SK-N-SH treated with all-trans-retinoic acid at 6 μM for 48 hours (cell line): Measurements from ENCODE around the gene NR2C2AP.
"Not testable (repeated sequence)": the region's sequence is repeated elsewhere in the genome, so short reads cannot be mapped to it uniquely, and the experiment has no call there.

ENCODE experiments used
- ATAC-seq: fragments of 200-7000 bp; cut with Tn5 transposase; 3 replicates; pipeline ENCODE4 v1.9.1; 2020; ENCODE audit warnings: mild to moderate bottlenecking, moderate library complexity
- ARNTL ChIP-seq: fragments of 450-650 bp; formaldehyde crosslinking; IDR thresholded peaks from 2 replicates; pipeline ENCODE4 v1.5.0; 2020; ENCODE audit warnings: low read depth, mild to moderate bottlenecking, moderate library complexity, borderline replicate concordance
- BACH2 ChIP-seq: fragments of 250-450 bp; sonication (Bioruptor Pico); IDR thresholded peaks from 2 replicates; pipeline ENCODE4 v1.9.0; 2021; ENCODE audit warnings: mild to moderate bottlenecking, borderline replicate concordance
- CSDC2 ChIP-seq: fragments of 250-450 bp; sonication (Bioruptor Pico); IDR thresholded peaks from 2 replicates; pipeline ENCODE4 v1.5.0; 2020; ENCODE audit warnings: mild to moderate bottlenecking, moderate library complexity
- CSRNP3 ChIP-seq: fragments of 250-450 bp; sonication (Bioruptor Pico); IDR thresholded peaks from 2 replicates; pipeline ENCODE4 v1.5.1; 2021; ENCODE audit warnings: mild to moderate bottlenecking, moderate library complexity
- ESRRG ChIP-seq: fragments of 250-450 bp; sonication (Bioruptor Pico); IDR thresholded peaks from 2 replicates; pipeline ENCODE4 v1.6.1; 2021; ENCODE audit warnings: mild to moderate bottlenecking
- GLIS3 ChIP-seq: fragments of 250-450 bp; sonication (Bioruptor Pico); IDR thresholded peaks from 2 replicates; pipeline ENCODE4 v1.5.0; 2020; ENCODE audit warnings: mild to moderate bottlenecking, moderate library complexity
- ISL1 ChIP-seq: fragments of 250-450 bp; sonication (Bioruptor Pico); IDR thresholded peaks from 2 replicates; pipeline ENCODE4 v2.1.2; 2022; ENCODE audit warnings: mild to moderate bottlenecking, moderate library complexity
- OSR1 ChIP-seq: fragments of 250-450 bp; sonication (Bioruptor Pico); IDR thresholded peaks from 2 replicates; pipeline ENCODE4 v1.8.0; 2022; ENCODE audit warnings: moderate library complexity, mild to moderate bottlenecking, inconsistent platforms
- PATZ1 ChIP-seq: fragments of 250-450 bp; sonication (Bioruptor Pico); IDR thresholded peaks from 2 replicates; pipeline ENCODE4 v1.8.0; 2020; ENCODE audit warnings: mild to moderate bottlenecking, moderate library complexity, borderline replicate concordance
- POU6F1 ChIP-seq: fragments of 250-450 bp; sonication (Bioruptor Pico); IDR thresholded peaks from 2 replicates; pipeline ENCODE4 v1.8.0; 2021; ENCODE audit warnings: low read depth, mild to moderate bottlenecking, moderate library complexity, borderline replicate concordance
- PPARA ChIP-seq: fragments of 250-450 bp; sonication (Bioruptor Pico); IDR thresholded peaks from 2 replicates; pipeline ENCODE4 v1.5.0; 2020; ENCODE audit warnings: mild to moderate bottlenecking, borderline replicate concordance
- RARB ChIP-seq: fragments of 250-450 bp; sonication (Bioruptor Pico); IDR thresholded peaks from 2 replicates; pipeline ENCODE4 v1.8.0; 2021; ENCODE audit warnings: mild to moderate bottlenecking, moderate library complexity
- SNAI2 ChIP-seq: fragments of 250-450 bp; sonication (Bioruptor Pico); IDR thresholded peaks from 2 replicates; pipeline ENCODE4 v1.5.0; 2020; ENCODE audit warnings: mild to moderate bottlenecking, moderate library complexity
- TCF4 ChIP-seq: fragments of 250-450 bp; sonication (Bioruptor Pico); IDR thresholded peaks from 2 replicates; pipeline ENCODE4 v1.8.0; 2021; ENCODE audit warnings: mild to moderate bottlenecking, moderate library complexity, borderline replicate concordance
- TOX ChIP-seq: fragments of 250-450 bp; sonication (Bioruptor Pico); IDR thresholded peaks from 2 replicates; pipeline ENCODE4 v1.8.0; 2021; ENCODE audit warnings: mild to moderate bottlenecking, moderate library complexity, borderline replicate concordance
- TSHZ2 ChIP-seq: fragments of 250-450 bp; sonication (Bioruptor Pico); IDR thresholded peaks from 2 replicates; pipeline ENCODE4 v1.5.0; 2020; ENCODE audit warnings: mild to moderate bottlenecking, moderate library complexity
- ZC3H10 ChIP-seq: fragments of 250-450 bp; sonication (Bioruptor Pico); IDR thresholded peaks from 2 replicates; pipeline ENCODE4 v1.5.1; 2021; ENCODE audit warnings: mild to moderate bottlenecking, moderate library complexity
- ZFP3 ChIP-seq: fragments of 250-450 bp; sonication (Bioruptor Pico); IDR thresholded peaks from 2 replicates; pipeline ENCODE4 v1.5.0; 2020; ENCODE audit warnings: mild to moderate bottlenecking, moderate library complexity
- ZFP30 ChIP-seq: fragments of 450-650 bp; formaldehyde crosslinking; IDR thresholded peaks from 2 replicates; pipeline ENCODE4 v1.5.0; 2022; ENCODE audit warnings: mild to moderate bottlenecking, moderate library complexity
- ZNF565 ChIP-seq: fragments of 450-650 bp; formaldehyde crosslinking; conservative IDR thresholded peaks from 2 replicates; pipeline ENCODE4 v1.5.0; 2020; ENCODE audit warnings: low read depth, mild to moderate bottlenecking, moderate library complexity
- ZNF70 ChIP-seq: fragments of 450-650 bp; formaldehyde crosslinking; IDR thresholded peaks from 2 replicates; pipeline ENCODE4 v1.5.0; 2020; ENCODE audit warnings: mild to moderate bottlenecking, moderate library complexity
- ZNF8 ChIP-seq: fragments of 450-650 bp; formaldehyde crosslinking; IDR thresholded peaks from 2 replicates; pipeline ENCODE4 v1.5.0; 2020; ENCODE audit warnings: mild to moderate bottlenecking, moderate library complexity
- TF ChIP-seq, protein P1 (sequence below): fragments of 250-450 bp; sonication (Bioruptor Pico); IDR thresholded peaks from 2 replicates; pipeline ENCODE4 v1.5.1; 2020; ENCODE audit warnings: low read depth, mild to moderate bottlenecking, moderate library complexity

NR2C2AP gene

DNA sequence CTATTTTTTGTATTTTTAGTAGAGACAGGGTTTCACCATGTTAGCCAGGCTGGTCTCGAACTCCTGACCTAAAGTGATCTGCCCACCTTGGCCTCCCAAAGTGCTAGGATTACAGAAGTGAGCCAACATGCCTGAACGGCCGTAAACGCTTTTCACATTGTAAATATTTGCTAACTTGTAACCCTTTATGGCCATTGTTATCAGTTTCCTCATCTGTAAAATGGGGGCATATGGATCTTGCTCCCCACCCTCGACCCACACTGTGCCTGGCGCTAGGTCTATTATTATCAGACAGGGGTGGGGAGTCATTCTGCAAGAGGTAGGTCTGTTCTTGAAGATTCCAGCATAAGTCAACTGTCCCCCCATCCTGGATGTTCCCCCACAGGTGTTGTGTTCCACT is 20.4 kb upstream of the NR2C2AP start:
- ATAC-seq, result no peak
- TF ChIP-seq ZNF565 (CRISPR knock-in tag), result no peak
- no peak for TF ChIP-seq BACH2 (CRISPR knock-in tag)
- TF ChIP-seq PPARA, result no peak
- TF ChIP-seq TCF4 (CRISPR knock-in tag), result no peak
- no peak for TF ChIP-seq ZC3H10 (CRISPR knock-in tag)
- no peak for TF ChIP-seq CSRNP3 (CRISPR knock-in tag)
- no peak for TF ChIP-seq ESRRG (CRISPR knock-in tag)
- TF ChIP-seq ZNF70 (CRISPR knock-in tag), result no peak
- no peak for TF ChIP-seq OSR1 (CRISPR knock-in tag)
- no peak for TF ChIP-seq SNAI2
- no peak for TF ChIP-seq TSHZ2 (CRISPR knock-in tag)
- no peak for TF ChIP-seq PATZ1 (CRISPR knock-in tag)
- TF ChIP-seq ARNTL (CRISPR knock-in tag), result no peak
- TF ChIP-seq ZFP3 (CRISPR knock-in tag), result no peak
- TF ChIP-seq ZNF8, result no peak

- ATAC-seq, result no peak
- TF ChIP-seq GLIS3 (CRISPR knock-in tag), result no peak
- TF ChIP-seq RARB (CRISPR knock-in tag), result no peak
- no peak for TF ChIP-seq ESRRG (CRISPR knock-in tag)
- no peak for TF ChIP-seq PPARA
- no peak for TF ChIP-seq ZNF70 (CRISPR knock-in tag)
- TF ChIP-seq OSR1 (CRISPR knock-in tag), result no peak
- TF ChIP-seq ISL1 (CRISPR knock-in tag), result no peak
- no peak for TF ChIP-seq TSHZ2 (CRISPR knock-in tag)
- TF ChIP-seq POU6F1 (CRISPR knock-in tag), result no peak
- no peak for TF ChIP-seq BACH2 (CRISPR knock-in tag)
- no peak for TF ChIP-seq CSRNP3 (CRISPR knock-in tag)
- no peak for TF ChIP-seq TOX (CRISPR knock-in tag)
- no peak for TF ChIP-seq SNAI2
- no peak for TF ChIP-seq CSDC2 (CRISPR knock-in tag)
- no peak for TF ChIP-seq PATZ1 (CRISPR knock-in tag)
- TF ChIP-seq ARNTL (CRISPR knock-in tag), result no peak
- no peak for TF ChIP-seq ZFP30
- TF ChIP-seq ZFP3 (CRISPR knock-in tag), result no peak
- no peak for TF ChIP-seq ZNF565 (CRISPR knock-in tag)
- TF ChIP-seq, protein P1, sequence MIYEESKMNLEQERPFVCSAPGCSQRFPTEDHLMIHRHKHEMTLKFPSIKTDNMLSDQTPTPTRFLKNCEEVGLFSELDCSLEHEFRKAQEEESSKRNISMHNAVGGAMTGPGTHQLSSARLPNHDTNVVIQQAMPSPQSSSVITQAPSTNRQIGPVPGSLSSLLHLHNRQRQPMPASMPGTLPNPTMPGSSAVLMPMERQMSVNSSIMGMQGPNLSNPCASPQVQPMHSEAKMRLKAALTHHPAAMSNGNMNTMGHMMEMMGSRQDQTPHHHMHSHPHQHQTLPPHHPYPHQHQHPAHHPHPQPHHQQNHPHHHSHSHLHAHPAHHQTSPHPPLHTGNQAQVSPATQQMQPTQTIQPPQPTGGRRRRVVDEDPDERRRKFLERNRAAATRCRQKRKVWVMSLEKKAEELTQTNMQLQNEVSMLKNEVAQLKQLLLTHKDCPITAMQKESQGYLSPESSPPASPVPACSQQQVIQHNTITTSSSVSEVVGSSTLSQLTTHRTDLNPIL (CRISPR knock-in tag), result no peak
- TF ChIP-seq, all 23 proteins: peak for 0
Observed at GRCh38 chr19:19223060-19223459, 19.8 kb upstream of the NR2C2AP start.

DNA sequence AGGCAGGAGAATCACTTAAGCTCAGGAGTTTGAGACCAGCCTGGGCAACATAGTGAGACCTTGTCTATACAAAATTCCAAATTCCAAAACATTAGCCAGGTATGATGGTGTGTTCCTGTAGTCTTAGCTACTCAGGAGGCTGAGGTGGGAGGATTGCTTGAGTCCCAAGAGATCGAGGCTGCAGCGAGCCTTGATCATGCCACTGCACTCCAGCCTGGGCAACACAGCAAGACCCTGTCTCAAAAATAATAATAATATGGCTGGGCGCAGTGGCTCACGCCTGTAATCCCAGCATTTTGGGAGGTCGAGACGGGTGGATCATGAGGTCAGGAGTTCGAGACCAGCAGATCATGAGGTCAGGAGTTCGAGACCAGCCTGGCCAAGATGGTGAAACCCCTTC is 17.8 kb upstream of the NR2C2AP start:
- not testable (repeated sequence) for ATAC-seq
